Ammon's horn (tissue), 1 donor: ENCODE data around the gene PSMB1.
A peak's percentile ranks its signal among the peaks of the same experiment; 100 is the strongest.

ENCODE experiments used
- DNase-seq: peaks from one replicate; pipeline ENCODE4 v3.0.0-alpha.2; 2016; ENCODE audit warnings: low spot score

PSMB1 gene

DNA sequence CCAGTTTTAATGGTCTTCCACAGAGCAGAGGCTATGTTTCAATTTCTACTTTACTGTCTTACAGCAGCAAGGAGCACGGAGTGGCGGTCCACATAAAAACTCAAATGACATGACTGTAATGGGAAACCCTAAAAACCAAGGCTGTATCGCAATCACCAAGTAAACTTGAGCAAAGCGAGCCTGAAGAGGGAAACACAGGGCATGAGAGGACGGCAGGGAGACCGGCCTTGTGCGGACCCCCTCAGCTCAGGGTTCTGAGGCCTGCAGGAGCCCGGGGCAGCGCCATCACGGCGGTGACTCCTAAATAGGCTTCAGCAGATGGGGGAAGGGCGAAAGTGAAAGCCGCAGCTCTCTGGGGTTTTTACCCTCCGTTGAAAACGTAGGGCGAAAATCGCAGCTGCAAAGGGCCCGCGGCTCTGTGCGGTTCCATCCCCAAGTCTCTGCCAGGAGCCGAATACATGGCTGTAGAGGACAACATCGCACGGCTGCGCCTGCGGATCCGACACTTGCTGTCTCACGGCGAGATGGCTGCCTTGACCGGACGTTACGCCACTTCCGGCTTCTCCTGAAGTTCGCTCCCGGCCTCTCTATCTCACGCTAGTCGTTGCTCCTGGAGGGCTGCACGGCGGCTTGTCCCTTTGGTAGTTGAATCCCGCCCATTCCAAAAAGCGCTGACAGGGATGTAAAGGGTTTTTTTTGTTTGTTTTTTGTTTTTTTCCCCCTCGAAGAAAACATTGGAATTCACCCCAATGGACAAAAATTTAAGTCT lies at the start of gene PSMB1:
Gene PSMB1, minus strand, starts transcription at position 543 of the 769 bp plus-strand sequence. Its CDS starts 65 bp downstream, at position 478.
- peak; percentile 99 for DNase-seq

DNA sequence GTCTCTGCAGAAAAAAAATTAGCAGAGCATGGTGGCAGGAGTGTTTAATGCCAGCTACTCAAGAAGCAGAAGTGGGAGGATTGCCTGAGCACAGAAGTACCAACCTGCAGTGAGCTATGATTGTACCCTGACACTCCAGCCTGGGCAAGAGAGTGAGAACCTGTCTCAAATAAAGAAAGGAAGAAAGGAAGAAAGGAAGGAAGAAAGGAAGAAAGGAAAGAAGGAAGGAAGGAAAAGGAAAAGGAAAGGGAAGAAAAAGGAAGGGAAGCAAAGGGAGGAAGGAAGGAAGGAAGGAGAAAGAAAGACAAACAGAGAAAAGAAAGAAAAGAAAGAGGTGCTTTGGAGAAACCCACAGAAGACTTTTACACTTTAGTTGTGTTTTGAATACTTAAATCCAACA lies 44.2 kb upstream of the PSMB1 start:
- DNase-seq = no peak

DNA sequence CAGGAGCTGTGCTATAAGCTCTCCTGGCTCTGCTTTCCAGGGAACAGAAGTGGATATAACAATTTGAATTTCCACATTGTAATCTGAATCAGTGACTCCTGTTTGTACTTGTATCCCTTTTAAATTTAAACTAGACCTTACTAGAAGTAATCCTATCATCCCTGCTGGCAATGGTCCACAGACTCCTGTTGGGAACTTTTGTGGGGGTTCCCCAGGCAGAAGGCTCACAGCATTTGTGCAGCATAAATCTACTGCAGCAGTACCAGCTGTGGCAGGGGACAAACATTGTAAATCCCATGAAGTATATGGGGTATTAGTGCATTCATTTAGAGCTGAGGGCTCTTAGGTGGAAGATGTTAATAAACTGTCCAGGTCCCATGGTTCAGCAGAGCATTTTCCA lies 43.3 kb upstream of the PSMB1 start:
- DNase-seq = no peak

DNA sequence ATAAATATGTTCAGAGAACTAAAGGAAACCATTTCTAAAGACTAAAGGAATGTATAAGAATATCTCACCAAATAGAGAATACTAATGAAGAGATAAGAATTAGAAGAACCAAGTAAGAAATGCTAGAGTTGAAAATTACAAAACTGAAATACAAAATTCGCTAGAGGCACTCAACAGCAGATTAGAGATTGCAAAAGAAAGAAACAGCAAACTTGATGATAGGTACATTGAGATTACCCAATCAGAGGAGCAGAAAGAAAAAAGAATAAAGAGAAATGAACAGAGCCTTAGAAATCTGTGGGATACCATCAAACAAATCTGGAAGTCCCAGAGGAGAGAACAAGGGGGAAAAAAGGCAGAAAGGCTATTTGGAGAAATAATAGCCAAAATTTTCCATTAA lies 37.6 kb upstream of the PSMB1 start:
- no peak for DNase-seq

DNA sequence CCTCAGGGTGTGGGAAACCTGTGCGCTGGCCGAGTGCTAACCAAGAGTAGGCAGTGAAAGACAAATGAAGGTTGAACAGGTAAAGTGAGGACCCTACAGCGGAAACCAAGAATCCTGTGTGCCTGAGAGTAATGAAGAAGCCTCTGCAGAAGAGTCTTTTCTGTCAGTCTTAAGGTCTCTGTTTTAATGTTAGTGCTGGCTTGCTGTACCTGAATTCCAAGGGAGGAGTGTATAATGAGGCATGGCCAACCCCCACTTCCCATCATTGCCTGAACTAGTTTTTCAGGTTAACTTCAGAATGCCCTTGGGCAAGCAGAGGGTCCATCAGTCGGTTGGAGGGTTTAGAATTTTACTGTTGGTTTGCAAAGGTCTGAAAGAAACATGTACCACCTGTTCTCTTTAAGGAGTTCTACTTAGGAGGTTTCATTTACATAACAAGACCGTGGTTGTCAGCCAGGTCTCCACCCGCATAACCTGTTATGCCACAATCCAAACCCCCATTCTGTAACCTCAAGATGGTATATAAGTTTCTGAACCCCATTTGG lies 31.9 kb upstream of the PSMB1 start:
- no peak for DNase-seq

DNA sequence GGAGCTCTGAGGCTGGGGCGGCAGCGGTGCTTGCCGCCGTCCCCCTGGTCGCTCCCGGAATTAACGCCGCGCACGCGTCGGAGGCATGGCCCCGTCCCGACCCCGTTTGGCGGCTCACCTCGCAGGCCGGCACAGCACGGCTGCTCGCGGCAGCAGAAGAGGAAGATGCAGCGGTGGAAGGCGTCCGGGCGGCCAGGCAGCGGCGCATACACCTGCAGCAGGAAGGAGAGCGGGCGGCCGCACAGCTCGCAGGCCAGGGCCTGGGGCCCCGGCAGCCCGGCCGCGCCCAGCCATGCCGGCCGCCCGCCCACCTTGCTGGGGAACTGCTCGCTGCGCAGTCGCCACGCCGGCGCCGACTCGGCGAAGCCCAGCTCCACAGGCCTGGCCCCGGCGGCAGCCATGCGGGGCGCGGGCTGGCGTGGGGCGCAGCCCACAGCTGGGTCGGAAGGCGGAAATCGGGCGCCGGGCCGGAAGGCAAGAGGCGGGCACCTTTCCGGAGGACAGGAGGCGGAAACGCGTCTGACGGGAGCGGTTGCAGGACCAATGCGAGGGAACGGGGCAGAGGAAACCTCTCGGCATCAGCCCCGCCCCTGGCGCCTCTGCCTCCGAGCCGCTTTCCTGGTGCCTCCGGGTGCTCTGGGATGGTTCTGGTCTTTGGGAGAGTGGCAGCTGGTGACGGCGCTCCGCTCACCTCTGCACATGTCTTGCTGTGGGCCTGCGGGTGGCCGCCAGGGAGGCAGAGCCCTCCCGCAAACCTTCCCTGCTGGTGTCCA lies 31.3 kb upstream of the PSMB1 start, which contains the start of gene PDCD2:
Gene PDCD2, minus strand, starts transcription at position 457 of the 773 bp plus-strand sequence. Its CDS starts 56 bp downstream, at position 401.
- peak; percentile 97 for DNase-seq

DNA sequence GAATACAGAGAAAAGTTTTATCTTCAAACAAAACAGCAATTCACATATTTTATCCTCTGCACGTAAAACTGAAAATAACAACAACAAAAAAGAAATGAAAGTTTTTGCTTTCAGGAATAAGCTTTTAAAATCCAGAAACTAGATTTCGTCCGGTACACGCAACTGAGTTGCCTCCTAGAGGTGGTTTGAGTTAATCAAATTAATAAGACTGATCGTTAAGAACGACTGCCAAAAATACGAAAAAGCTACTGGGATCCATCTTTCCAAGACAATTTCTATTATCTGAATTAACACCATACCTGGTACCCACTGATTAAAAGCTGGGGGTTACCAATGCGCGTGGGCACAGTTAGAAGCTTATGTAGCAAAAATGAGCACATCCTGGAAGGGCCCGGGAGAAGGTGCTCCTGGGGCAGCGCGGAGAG lies 30.7 kb upstream of the PSMB1 start:
- no peak for DNase-seq

DNA sequence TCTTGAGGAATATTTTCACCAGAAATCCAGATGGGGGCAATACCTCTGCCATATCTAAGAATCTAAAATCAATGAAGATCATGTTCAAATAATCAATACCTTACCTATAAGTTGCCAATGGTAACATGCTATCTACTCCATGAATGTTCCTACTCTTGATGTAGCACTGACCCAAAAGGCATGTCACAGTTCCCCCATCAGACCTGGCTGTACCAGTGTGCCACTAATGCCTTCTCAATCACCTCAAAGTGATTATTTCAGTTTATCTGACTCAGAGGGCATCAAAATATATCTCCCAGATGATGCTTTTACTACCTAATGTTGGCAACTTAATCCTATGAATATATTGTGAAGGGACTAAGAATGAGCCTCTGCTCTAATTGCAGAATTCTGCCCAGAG lies 25.8 kb upstream of the PSMB1 start:
- no peak for DNase-seq

DNA sequence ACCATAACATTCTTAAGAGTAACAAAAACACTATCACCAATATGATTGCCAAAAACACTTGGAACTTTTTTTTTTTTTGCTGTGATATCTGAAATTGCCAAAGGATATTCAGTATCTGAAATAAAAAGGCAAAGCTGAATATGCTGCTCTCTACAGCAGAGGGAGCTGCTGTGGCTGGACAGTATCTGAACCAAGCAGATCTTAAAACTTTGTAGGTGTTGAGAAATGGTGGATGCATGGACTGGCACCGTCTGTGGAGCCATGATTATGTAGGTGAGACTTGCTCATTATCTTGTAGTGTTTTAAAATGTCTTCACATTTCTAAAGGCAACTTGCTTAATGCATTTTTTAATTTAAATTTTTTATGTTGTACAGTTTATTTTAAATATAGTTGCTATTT lies 22.1 kb upstream of the PSMB1 start:
- no peak for DNase-seq

DNA sequence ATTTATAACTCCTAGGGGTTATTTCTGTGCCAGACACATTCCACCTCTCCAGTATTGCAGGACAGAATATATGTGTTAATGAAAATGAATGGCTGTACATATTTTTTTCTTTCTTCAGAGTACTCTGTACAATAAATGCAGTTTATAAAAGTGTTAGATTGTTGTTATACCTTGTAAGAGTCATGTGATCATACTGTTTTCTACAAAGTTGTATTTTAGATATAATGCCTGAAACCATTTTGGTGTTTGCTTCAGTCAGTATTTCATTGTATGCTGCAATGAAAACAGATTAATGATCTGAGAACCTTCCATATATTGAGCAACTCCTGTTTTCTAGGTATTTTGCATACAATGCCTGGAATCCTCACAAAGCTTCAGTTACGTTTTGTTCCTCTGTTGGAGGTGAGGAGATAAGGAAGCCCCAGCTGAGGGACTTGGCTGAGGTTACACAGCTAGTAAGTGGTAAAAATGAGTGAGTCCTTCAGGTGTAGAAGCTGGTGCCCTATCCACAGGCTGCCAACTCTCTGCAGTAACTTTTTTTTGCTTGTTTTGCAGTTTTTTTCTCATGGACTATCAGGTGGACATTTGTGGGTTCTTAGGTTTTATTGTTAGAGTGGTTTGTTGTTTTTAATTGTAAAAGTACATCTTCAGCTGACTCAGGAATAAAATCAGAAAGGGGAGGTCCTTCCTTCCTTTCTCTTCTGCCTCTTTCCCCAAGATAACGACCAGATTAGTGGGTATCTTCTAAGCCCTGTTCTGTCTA lies 19.8 kb upstream of the PSMB1 start:
- DNase-seq = no peak

DNA sequence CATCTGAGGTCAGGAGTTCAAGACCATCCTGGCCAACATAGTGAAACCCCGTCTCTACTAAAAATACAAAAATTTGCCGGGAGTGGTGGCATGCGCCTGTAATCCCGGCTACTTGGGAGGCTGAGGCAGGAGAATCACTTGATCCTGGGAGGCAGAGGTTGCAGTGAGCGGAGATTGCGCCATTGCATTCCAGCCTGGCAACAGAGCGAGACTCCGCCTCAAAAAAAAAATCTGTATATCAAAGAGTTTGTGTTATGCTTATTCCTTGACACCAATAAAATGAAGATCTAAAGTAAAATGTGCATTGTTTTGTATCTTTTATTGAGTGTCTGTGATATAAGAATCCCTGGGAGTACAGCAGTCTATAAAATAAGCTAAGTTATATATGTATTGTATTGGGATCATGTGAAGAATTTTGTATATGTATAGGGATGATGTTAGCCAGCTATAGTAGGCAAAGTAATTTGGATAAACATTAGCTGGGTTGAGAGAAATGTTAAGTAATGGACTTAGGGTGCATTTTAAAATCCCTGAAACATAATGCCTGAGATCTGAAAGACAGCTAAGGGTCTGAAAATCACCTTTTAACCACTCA lies 11.9 kb upstream of the PSMB1 start:
- no peak for DNase-seq

DNA sequence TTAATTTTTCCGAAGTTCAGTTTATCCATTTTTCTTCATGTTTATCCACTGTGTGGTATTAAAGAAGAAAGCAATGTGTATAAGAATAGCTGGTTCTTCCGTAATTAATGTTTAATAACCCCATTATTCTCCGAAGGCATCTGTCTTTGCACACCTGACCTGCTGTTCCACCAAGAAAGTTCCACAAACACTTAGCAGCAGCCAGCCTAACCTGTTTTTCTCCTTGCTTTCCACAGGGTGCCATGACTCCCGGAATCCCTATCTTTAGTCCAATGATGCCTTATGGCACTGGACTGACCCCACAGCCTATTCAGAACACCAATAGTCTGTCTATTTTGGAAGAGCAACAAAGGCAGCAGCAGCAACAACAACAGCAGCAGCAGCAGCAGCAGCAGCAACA lies 8.4 kb upstream of the PSMB1 start:
- DNase-seq = no peak

DNA sequence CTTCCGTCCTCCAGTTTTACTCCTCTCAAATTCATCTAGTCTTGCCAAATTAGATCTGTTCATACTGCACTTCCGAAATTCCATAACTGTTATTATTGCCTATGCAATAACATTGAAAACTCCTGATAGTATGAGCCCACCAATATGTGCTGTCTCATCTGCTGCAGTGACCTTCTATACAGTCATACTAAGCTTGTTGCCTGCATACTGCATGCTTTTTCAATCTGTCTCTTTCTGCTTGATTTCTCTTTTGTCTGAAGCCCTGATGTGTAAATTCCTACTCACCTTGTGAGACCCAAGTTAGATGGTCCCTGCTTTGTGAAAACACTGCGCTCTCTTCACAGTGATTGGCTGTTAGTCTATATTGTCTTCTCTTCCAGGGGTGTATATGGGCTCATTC lies 2.2 kb upstream of the PSMB1 start:
- no peak for DNase-seq

DNA sequence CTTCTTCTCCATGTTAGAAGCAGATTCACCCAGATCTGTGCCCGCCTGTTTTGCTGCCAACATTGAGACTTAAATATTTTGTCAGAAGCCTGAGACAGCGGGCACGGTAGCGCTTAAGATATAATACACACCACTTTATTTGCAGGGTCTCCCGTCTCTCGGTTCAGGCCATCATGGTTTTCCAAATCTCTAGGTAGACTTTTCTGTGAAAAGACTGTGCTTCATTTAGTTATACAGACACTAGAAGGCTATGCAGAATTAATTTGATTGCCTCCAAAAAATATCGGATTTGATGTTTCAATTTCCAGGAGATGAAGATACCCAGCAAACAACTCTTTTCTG lies 1.7 kb upstream of the PSMB1 start:
- no peak for DNase-seq

DNA sequence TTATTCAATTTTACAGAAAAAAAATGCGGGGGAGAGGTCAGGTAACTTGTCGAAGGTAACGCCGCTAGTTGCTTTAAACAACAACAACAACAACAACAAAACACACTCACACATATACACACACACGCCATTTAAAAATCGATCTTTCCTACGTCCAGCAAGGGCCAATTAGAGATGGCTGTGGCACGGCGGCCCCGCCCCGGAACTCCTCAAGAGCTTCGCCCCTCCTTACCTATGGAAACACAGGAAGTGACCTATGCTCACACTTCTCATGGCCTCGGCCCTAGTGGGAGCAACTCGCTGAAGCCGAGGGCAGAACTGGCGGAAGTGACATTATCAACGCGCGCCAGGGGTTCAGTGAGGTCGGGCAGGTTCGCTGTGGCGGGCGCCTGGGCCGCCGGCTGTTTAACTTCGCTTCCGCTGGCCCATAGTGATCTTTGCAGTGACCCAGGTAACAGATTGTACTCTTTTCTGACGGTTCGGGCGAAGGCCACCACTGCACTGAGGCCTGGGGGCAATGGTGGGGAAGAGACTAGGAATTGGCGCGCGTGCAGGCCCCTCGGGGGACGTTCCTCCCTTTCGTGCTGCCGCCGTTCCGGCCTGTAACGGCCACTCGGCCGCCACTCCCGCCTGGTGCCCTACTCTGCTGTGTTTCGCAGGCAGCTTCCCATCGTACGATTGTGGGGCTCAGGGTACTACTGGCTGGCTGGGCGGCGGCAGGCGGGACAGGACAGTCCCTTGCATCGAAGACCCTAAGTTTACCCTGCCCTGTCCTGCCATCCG lies 1.1 kb upstream of the PSMB1 start, which contains the start of gene TBP:
Gene TBP, plus strand, starts transcription at position 357 of the 783 bp plus-strand sequence. CDS start 2,661 bp downstream, outside the sequence.
- DNase-seq = peak; percentile 100

DNA sequence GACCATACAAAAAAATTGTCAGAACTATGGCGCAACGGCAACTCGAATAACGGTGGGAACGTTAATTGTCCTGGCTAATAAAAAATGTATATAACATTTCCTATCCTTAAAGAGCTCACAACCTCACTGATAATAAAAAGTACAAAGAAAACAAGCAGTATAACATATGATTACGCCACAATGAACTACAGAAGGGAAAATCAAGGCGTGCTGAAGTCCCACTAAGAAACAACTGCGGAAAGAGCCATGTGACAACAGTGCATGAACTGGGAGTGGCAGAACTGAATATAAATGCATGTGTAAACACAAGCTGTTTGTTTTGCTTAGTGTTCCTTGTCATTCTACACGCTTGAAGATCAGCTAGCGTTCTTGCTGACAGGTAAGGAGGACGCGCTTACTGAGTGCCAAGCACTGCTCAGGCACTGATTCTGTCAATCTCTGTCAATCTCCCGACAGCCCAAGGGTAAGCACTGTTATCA lies 466 bp upstream of the PSMB1 start:
- DNase-seq = peak; percentile 84

DNA sequence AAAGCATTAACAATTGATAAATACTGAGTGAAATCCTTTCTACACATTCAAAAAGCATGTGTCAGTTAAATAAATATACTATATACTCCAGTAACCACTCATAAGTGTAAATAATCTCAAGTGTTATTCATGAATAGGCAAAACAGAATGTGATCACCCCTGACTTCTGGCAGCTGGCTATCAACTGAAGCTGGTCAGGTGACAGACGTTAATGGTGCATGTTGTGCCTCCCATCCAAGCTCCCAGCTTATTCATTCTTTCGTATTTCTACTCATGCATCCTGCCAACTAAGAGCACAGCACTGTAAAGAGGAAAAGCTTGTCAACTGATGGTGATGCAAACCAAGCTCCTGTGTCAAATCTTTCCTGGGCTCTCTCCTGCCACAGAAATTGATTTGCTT lies 7.7 kb downstream of the PSMB1 start:
- DNase-seq = no peak

DNA sequence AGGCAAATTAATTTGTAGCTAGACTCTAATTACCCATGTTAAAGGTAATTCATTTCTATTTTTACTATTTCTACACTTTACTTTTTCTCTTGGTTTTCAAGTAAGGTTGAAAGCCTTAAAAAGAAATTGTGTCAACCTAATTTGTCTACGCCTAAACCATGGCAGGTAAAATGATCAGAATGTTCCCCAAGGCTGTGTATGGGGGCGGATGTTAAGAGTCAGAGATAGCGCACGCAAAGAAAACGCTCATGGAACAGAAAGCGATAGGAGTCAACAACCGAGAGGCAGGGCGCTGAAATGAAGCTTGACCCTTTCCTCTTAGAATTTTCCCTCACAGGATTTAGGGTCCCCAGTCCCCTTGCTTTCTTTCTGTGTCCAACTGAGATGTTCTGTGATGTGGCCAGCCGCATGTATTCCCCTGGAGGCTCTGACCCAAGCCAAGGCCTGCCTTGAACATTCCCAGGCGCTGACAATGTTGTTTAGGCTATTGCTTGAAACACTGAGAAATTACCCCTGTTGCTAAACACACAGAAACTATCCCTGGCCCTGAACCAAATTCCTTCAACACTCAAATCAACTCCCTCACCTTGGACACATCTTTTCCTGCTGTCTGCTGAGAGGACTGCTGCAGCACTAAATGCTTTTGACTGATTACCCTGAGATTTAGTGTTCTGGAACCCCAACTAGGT lies 10.9 kb downstream of the PSMB1 start:
- no peak for DNase-seq

DNA sequence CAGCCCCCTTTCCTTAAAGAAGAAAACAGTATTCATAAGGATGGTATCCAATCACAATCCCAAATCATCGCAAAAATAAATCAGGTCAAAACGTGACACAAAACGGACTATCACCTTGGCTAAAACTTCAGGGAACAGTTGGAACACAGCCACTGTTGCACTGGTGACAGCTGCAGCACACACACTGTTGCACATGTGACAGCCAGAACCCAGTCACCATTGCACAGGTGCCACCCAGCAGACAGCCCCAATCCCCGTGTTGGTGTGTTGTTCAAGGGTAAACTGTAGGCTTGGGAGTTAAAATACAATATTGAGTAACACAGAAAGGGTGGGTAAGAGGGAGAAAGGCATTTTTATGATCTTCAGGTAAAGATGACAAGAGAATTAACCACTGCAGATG lies 15.8 kb downstream of the PSMB1 start:
- DNase-seq = no peak

DNA sequence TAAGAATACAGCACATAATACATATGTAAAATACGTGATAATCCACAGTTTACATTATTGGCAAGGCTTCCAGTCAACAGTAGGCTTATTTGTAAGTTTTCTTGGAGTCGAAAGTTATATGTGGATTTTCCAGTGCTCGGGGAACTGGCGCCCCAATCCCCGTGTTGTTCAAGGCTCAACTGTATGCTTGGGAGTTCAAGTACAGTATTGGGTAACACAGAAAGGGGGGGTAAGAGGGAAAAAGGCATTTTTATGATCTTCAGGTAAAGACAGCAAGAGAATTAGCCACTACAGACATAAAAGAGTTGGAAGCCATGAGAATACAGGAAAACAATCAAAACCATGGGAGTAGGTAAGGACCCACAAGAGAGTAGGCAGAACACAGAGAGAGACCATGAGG lies 16.4 kb downstream of the PSMB1 start:
- no peak for DNase-seq
